ENCODE measurements around the gene SPECC1L. TPM values are rescaled to one million over a fixed set of nuclear protein-coding genes. Genes with fewer than 3 reads are reported as not detected.
A peak's percentile ranks its signal among the peaks of the same experiment; 100 is the strongest.

Gene SPECC1L
- total RNA-seq, 1 donor from 2014 or later: 21.9 TPM

DNA sequence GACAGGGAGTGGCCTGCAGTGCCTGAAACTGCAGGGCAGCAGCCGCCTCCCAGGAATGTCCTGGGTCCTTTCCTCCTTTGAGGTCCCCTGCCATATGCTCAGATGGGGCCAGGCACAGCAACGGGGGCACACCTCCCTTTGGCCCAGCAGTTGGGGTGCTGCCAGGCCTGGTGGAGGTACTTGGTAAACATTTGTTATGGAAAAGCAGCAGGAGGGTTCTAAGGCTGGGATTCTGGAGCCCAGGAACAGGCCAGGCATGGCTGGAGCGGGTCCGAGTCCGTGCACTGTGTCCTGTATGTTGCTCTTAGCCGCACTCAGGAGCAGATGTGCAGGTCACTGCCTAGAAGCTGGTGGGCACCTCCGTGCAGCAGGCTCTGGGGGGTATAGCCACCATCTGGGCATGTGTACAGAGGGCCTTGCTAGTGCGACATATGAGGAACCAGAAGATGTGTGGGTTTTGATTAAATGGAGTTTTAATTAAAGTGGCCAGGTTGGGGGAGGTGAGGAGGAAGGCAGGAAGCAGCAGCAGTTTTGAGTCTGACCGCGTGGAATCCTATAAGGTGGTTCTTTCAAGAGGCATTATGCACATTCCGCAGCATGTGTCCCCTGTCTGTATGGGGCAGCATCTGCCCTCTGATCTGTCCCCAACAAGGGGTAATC is 158.2 kb downstream of the SPECC1L start:
- Histone ChIP-seq H3K9me3 (ENCODE audit: control insufficient read depth in 3 of 3, low read length in 3 of 3) (no peaks in the 10 kb centered on the region), H3K27me3 (ENCODE audit: control insufficient read depth in 3 of 3, insufficient read depth in 3 of 3, low read length in 3 of 3) (peaks cover 0 to 10% (median 7%) of the 10 kb centered on the region in 3 donors), H3K27ac (ENCODE audit: low read depth, low read length) (no peak overlapping the region), H3K4me3 (ENCODE audit: low read length in 3 of 3) (no peak overlapping the region), H3K4me1 (ENCODE audit: control insufficient read depth in 3 of 3, insufficient read depth in 3 of 3, low read length in 3 of 3) (peaks cover 21 to 43% (median 35%) of the 10 kb centered on the region in 3 donors), H3K9ac (ENCODE audit: low read depth in 1 of 3, low read length in 3 of 3) (no peak overlapping the region), H3K36me3 (ENCODE audit: control insufficient read depth in 3 of 3, insufficient read depth in 3 of 3, low read length in 3 of 3) (no peaks in the 10 kb centered on the region)

DNA sequence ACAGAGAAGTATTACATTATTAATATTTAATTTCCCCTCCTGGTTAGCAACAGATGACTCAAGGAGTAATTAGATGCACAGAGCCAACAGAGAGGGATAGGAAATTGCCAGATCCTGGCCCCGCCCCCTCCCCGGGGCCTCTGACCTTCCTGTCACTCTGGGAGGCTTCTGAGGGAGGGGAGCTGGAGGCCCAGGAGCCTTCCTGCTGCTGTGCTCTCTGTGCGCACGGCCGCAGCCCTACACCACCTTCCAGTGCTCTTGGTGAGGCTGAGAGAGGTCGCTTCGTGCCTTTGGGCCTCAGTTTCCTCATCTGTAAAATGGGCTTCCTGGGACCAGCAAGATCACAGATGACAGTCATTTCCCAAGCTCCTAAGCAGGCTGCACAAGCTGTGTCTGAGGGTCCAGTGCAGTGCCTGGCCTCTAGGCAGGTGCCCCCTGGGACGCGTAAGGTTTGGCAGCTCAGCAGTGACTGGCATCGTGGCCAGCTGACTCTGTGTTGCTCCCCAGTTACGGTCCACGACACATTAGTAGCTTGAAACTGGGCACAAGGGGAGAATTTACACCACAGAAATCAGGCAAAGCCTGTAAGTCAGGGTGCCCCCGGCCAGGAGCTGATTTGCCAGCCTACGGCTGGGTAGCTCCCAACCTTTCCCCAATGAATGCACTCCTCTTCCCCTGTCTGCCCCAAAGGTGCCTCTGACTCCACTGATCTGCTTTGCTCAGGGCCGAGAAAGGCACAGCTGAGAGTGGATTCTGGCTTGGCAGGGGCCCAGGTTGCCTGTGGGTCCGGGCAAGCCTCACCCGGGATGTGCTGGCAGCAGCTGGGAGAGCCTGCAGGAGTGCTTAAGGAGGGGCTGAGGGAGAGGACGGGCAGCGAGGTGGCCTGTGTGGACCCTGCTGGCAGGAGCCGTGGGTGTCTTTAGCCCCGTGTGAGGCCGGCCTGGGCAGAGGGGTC is 159.1 kb downstream of the SPECC1L start:
- H3K9me3 ChIP-seq (ENCODE audit: control insufficient read depth in 3 of 3, low read length in 3 of 3): no peaks in the 10 kb centered on the region
- H3K36me3 ChIP-seq (ENCODE audit: control insufficient read depth in 3 of 3, insufficient read depth in 3 of 3, low read length in 3 of 3): no peaks in the 10 kb centered on the region
- peaks cover 0 to 3% (median 1%) of the 10 kb centered on the region in 3 donors for H3K27me3 ChIP-seq (ENCODE audit: control insufficient read depth in 3 of 3, insufficient read depth in 3 of 3, low read length in 3 of 3)
- peak overlapping the region in 2 of 3 donors; percentile 12 to 25 for H3K9ac ChIP-seq (ENCODE audit: low read depth in 1 of 3, low read length in 3 of 3)
- H3K4me1 ChIP-seq (ENCODE audit: control insufficient read depth in 3 of 3, insufficient read depth in 3 of 3, low read length in 3 of 3): peaks cover 29 to 51% (median 43%) of the 10 kb centered on the region in 3 donors
- no peak overlapping the region for H3K4me3 ChIP-seq (ENCODE audit: low read length in 3 of 3)
- H3K27ac ChIP-seq (ENCODE audit: low read depth, low read length): no peak overlapping the region

DNA sequence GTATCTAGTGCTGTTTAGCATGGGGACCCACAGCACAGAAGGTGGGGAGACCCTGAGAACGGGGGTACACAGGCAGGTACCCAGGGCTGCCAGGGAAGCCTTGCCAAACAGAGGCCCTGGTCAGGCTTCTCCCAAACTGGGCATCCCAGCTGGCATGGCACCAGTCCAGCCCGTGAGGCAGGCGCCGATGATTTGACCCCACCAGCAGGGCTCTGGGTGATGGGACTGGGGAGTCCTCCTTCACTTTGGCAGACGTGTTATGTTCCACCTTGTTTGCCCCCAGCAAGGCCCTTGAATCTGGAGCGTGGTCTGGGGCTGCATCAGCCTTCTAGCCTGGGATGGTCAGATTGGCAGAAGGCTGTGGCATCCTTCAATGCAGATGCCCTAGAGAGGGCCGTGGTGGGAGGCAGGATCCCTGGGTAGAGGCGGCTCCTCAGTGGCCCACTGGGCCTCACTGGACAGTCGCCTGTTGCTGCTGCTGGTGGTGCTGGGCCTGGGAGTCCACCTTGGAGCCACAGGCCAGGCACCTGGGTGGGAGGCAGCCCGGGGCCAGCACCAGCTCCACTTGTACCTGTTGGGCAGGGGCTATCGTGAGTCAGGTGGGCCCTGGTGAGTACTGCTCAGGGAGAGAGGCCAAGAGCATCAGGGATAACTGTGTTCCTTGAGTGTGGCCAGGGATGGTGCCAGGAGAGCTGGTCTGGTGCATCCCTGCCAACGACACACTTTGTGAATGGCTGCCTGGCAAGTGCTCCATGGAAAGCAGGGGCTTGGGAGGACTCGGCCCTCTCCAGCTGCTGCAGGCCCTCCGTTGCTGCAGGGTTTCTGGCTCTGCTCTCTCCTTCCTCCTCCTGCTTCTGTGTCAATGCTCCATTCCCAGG is 160.0 kb downstream of the SPECC1L start:
- H3K4me1 ChIP-seq (ENCODE audit: control insufficient read depth in 3 of 3, insufficient read depth in 3 of 3, low read length in 3 of 3): peaks cover 38 to 61% (median 53%) of the 10 kb centered on the region in 3 donors
- H3K36me3 ChIP-seq (ENCODE audit: control insufficient read depth in 3 of 3, insufficient read depth in 3 of 3, low read length in 3 of 3): no peaks in the 10 kb centered on the region
- no peaks in the 10 kb centered on the region for H3K27me3 ChIP-seq (ENCODE audit: control insufficient read depth in 3 of 3, insufficient read depth in 3 of 3, low read length in 3 of 3)
- no peak overlapping the region for H3K27ac ChIP-seq (ENCODE audit: low read depth, low read length)
- no peak overlapping the region for H3K4me3 ChIP-seq (ENCODE audit: low read length in 3 of 3)
- H3K9me3 ChIP-seq (ENCODE audit: control insufficient read depth in 3 of 3, low read length in 3 of 3): no peaks in the 10 kb centered on the region
- H3K9ac ChIP-seq (ENCODE audit: low read depth in 1 of 3, low read length in 3 of 3): peak overlapping the region in 2 of 3 donors; percentile 12 to 25

DNA sequence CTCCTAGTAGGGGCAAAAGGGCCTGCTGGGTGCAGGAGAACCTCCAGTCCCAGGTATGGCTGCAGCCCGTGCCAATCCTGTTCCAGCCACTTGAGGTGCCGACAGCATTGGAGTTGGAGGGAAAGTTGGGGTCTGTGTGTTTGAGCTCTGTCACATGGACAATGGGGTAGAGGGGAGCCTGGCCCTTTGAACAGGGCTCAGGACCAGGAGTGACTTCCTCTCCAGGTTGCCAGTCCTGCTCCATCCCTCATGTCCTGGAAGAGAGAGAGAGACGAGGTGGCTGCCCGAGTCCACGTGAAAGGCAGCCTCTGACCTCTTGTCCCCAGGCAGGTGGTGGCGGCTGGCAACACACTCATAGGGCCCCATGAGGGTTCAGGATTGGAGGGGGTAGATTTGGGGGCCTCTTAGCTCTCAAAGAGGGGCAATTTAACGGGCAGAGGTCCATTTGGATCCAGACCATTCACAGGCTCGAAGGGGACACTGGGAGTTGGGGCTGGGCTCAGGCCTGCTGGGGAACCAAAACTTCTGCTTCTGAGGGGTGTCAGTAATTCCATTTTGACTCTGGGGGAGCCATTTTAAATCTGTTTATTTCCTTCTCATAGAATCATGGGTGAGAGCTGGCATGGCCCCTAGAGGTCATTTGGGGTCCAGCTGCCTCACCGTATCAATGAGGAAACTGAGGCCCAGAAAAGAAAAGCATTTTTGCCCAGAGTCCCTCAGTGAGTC is 160.8 kb downstream of the SPECC1L start:
- Histone ChIP-seq H3K9me3 (ENCODE audit: control insufficient read depth in 3 of 3, low read length in 3 of 3) (no peaks in the 10 kb centered on the region), H3K36me3 (ENCODE audit: control insufficient read depth in 3 of 3, insufficient read depth in 3 of 3, low read length in 3 of 3) (no peaks in the 10 kb centered on the region), H3K9ac (ENCODE audit: low read depth in 1 of 3, low read length in 3 of 3) (peak overlapping the region in 1 of 3 donors; percentile 25), H3K4me3 (ENCODE audit: low read length in 3 of 3) (no peak overlapping the region), H3K27me3 (ENCODE audit: control insufficient read depth in 3 of 3, insufficient read depth in 3 of 3, low read length in 3 of 3) (no peaks in the 10 kb centered on the region), H3K4me1 (ENCODE audit: control insufficient read depth in 3 of 3, insufficient read depth in 3 of 3, low read length in 3 of 3) (peaks cover 38 to 66% (median 53%) of the 10 kb centered on the region in 3 donors), H3K27ac (ENCODE audit: low read depth, low read length) (no peak overlapping the region)

DNA sequence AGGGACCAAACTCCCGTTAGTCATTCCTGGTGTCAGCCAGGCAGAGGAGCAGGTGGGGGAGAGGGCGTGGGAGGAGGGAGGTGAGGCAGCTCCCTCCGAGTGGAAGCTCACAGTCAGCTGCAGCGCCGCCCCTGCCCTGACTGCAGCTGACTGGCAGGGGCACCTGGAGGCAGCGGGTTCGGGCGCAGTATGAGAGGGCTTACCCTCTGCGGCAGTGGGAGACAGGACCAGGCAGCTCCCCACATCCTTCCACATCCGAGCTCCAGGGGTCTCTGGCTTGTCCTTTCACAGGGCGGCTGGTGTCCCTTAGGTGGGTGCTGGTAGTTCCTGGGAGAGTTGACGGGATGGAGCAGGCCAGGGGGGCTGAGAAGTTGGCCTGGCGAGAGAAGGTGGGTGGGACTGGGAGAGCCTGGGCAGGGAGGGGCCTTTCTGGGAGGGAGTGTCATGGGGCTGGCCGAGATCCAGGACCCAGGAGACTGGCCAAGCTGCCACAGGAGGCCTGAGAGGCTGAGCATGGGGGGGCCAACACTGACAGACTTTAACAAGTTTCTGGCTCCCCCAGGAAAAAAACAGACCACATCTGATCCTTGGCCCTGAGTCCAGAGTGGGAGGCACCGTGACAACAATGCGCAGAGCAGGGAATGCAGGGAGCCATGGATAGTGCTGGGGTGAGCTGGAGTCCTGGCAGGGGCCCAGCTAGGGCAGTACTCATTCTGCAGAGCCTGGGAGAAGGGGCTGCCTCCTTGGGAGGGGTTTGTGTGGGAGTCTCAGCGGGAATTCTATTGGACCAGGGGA is 161.6 kb downstream of the SPECC1L start:
- H3K36me3 ChIP-seq (ENCODE audit: control insufficient read depth in 3 of 3, insufficient read depth in 3 of 3, low read length in 3 of 3): no peaks in the 10 kb centered on the region
- H3K27ac ChIP-seq (ENCODE audit: low read depth, low read length): no peak overlapping the region
- no peaks in the 10 kb centered on the region for H3K27me3 ChIP-seq (ENCODE audit: control insufficient read depth in 3 of 3, insufficient read depth in 3 of 3, low read length in 3 of 3)
- no peaks in the 10 kb centered on the region for H3K9me3 ChIP-seq (ENCODE audit: control insufficient read depth in 3 of 3, low read length in 3 of 3)
- peak overlapping the region in 1 of 3 donors; percentile 25 for H3K9ac ChIP-seq (ENCODE audit: low read depth in 1 of 3, low read length in 3 of 3)
- H3K4me1 ChIP-seq (ENCODE audit: control insufficient read depth in 3 of 3, insufficient read depth in 3 of 3, low read length in 3 of 3): peaks cover 38 to 63% (median 53%) of the 10 kb centered on the region in 3 donors
- no peak overlapping the region for H3K4me3 ChIP-seq (ENCODE audit: low read length in 3 of 3)

DNA sequence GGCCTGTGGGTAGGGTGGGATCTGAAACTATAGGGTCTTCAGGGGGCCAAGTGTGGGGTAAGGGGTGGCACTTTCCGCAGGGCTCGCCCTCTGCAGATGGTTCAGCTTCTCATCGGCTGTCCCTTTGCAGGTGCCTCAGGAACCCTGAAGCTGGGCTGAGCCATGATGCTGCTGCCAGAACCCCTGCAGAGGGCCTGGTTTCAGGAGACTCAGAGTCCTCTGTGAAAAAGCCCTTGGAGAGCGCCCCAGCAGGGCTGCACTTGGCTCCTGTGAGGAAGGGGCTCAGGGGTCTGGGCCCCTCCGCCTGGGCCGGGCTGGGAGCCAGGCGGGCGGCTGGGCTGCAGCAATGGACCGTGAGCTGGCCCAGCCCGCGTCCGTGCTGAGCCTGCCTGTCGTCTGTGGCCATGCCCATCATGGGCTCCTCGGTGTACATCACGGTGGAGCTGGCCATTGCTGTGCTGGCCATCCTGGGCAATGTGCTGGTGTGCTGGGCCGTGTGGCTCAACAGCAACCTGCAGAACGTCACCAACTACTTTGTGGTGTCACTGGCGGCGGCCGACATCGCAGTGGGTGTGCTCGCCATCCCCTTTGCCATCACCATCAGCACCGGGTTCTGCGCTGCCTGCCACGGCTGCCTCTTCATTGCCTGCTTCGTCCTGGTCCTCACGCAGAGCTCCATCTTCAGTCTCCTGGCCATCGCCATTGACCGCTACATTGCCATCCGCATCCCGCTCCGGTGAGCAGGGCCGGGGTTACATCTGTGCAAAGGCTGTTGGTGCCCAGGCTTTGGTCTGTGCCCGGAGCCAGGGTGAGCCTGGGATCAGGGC is 162.6 kb downstream of the SPECC1L start:
- no peaks in the 10 kb centered on the region for H3K27me3 ChIP-seq (ENCODE audit: control insufficient read depth in 3 of 3, insufficient read depth in 3 of 3, low read length in 3 of 3)
- peak overlapping the region; percentile 83 for H3K27ac ChIP-seq (ENCODE audit: low read depth, low read length)
- peaks cover 38 to 61% (median 53%) of the 10 kb centered on the region in 3 donors for H3K4me1 ChIP-seq (ENCODE audit: control insufficient read depth in 3 of 3, insufficient read depth in 3 of 3, low read length in 3 of 3)

DNA sequence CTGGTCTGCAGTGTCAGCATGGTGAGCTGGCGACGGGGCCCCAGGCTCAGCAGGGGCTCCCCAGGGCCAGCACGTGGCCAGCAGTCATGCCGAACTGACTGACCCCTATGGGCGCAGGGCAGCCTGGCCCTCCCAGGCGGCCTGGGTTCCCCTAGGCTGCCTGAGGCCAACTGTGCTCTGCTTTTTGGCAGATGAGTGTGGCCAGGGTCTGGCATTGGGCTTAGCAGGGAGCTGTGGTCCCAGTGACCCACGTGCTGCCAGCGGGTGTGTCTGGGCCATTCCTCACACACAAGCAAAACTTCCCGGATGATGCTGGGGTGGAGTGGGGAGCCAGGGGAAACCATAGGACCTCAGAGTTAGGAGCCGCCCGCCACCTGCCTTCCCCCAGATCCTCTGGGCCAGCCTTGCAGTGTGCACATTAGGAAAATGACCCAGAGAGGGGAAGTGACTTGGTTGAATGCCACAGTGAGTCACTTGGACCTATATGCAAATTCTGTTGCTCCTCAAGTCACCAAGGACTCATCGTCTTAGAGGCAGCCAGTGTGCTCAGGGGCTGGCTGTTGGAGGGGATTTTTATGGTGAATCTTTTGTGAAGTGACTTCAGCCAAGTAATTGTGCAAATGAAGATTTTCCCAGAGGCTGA is 163.3 kb downstream of the SPECC1L start:
- no peaks in the 10 kb centered on the region for H3K27me3 ChIP-seq (ENCODE audit: control insufficient read depth in 3 of 3, insufficient read depth in 3 of 3, low read length in 3 of 3)
- H3K36me3 ChIP-seq (ENCODE audit: control insufficient read depth in 3 of 3, insufficient read depth in 3 of 3, low read length in 3 of 3): no peaks in the 10 kb centered on the region
- no peak overlapping the region for H3K4me3 ChIP-seq (ENCODE audit: low read length in 3 of 3)
- H3K9ac ChIP-seq (ENCODE audit: low read depth in 1 of 3, low read length in 3 of 3): no peak overlapping the region
- H3K27ac ChIP-seq (ENCODE audit: low read depth, low read length): peak overlapping the region; percentile 83
- H3K4me1 ChIP-seq (ENCODE audit: control insufficient read depth in 3 of 3, insufficient read depth in 3 of 3, low read length in 3 of 3): peaks cover 38 to 57% (median 49%) of the 10 kb centered on the region in 3 donors
- no peaks in the 10 kb centered on the region for H3K9me3 ChIP-seq (ENCODE audit: control insufficient read depth in 3 of 3, low read length in 3 of 3)

More for the DNA sequence above, 162.6 kb downstream of the SPECC1L start:
- Histone ChIP-seq H3K4me3 (ENCODE audit: low read length in 3 of 3) (no peak overlapping the region), H3K36me3 (ENCODE audit: control insufficient read depth in 3 of 3, insufficient read depth in 3 of 3, low read length in 3 of 3) (no peaks in the 10 kb centered on the region), H3K9ac (ENCODE audit: low read depth in 1 of 3, low read length in 3 of 3) (peak overlapping the region in 1 of 3 donors; percentile 25), H3K9me3 (ENCODE audit: control insufficient read depth in 3 of 3, low read length in 3 of 3) (no peaks in the 10 kb centered on the region)
